Osteoblast (primary cell): ENCODE results near the gene NAA35. TPM values are rescaled to one million over a fixed set of nuclear protein-coding genes. Genes with fewer than 3 reads are reported as not detected.

Experiments used
- DNase-seq: peaks from one replicate; pipeline ENCODE4 v3.0.0; 2011; ENCODE audit warnings: low spot score, mixed read lengths; ENCODE audit not compliant: insufficient read length; ENCODE audit errors: missing footprints
- H2AFZ ChIP-seq: 2 replicates; pipeline ENCODE4 v1.6.0; 2011; ENCODE audit warnings: mild to moderate bottlenecking, low read length
- H3K27ac ChIP-seq: 2 replicates; pipeline ENCODE4 v1.5.1; 2011; ENCODE audit warnings: mild to moderate bottlenecking, low read depth, low read length, moderate library complexity
- H3K27me3 ChIP-seq: 2 replicates; pipeline ENCODE4 v1.6.0; 2012; ENCODE audit warnings: mild to moderate bottlenecking, control low read depth, inconsistent platforms, low read length, moderate library complexity; ENCODE audit not compliant: insufficient read depth
- H3K36me3 ChIP-seq: 2 replicates; pipeline ENCODE4 v1.5.1; 2011; ENCODE audit warnings: mild to moderate bottlenecking, low read length, control low read depth, moderate library complexity; ENCODE audit not compliant: insufficient read depth
- H3K4me1 ChIP-seq: 2 replicates; pipeline ENCODE4 v1.5.1; 2011; ENCODE audit warnings: mild to moderate bottlenecking, low read length, control low read depth, moderate library complexity; ENCODE audit not compliant: insufficient read depth
- H3K4me2 ChIP-seq: 2 replicates; pipeline ENCODE4 v1.6.0; 2011; ENCODE audit warnings: mild to moderate bottlenecking, low read length; ENCODE audit not compliant: insufficient read depth
- H3K4me3 ChIP-seq: fragments of 200-600 bp; sonication (generic); 3 replicates; pipeline ENCODE4 v1.5.1; 2012; ENCODE audit warnings: mild to moderate bottlenecking, low read length, inconsistent platforms; ENCODE audit not compliant: insufficient read depth
- H3K79me2 ChIP-seq: 2 replicates; pipeline ENCODE4 v1.6.0; 2012; ENCODE audit warnings: mild to moderate bottlenecking, low read length, control low read depth, inconsistent platforms; ENCODE audit not compliant: insufficient read depth
- H3K9me3 ChIP-seq: 2 replicates; pipeline ENCODE4 v1.5.1; 2011; ENCODE audit warnings: low read depth, low read length, control low read depth
- H4K20me1 ChIP-seq: 2 replicates; pipeline ENCODE4 v1.6.0; 2012; ENCODE audit warnings: mild to moderate bottlenecking, low read length, control low read depth; ENCODE audit not compliant: insufficient read depth
- CTCF ChIP-seq: IDR thresholded peaks from 2 replicates; pipeline ENCODE4 v1.5.1; 2011; ENCODE audit warnings: mild to moderate bottlenecking, low read depth, low read length, moderate library complexity; ENCODE audit errors: extremely low read depth
- total RNA-seq: library from RNA; depleted of rRNA; stranded (reverse); fragments of >200 nt; gene quantifications from 2 replicates; pipeline ENCODE4 v1.2.3, GENCODE V29; 2012

The NAA35 gene
- total RNA-seq, 1 donor = 23.5 TPM

GRCh38 chr9:85898332-85898731, 42.6 kb upstream of the NAA35 start:
- no peaks in the 10 kb centered on the region for H3K36me3 ChIP-seq
- peak overlapping the region; percentile 3 for H2AFZ ChIP-seq
- no peaks in the 10 kb centered on the region for H4K20me1 ChIP-seq
- no peak for TF ChIP-seq CTCF
- DNase-seq = peak; percentile 50
- H3K9me3 ChIP-seq = no peaks in the 10 kb centered on the region
- H3K27ac ChIP-seq = no peak overlapping the region
- H3K79me2 ChIP-seq = no peaks in the 10 kb centered on the region
- no peaks in the 10 kb centered on the region for H3K27me3 ChIP-seq
- no peaks in the 10 kb centered on the region for H3K4me1 ChIP-seq
- H3K4me2 ChIP-seq = no peak overlapping the region
- H3K4me3 ChIP-seq = no peak overlapping the region

- Histone ChIP-seq H3K4me1 (no peaks in the 10 kb centered on the region), H2AFZ (no peak overlapping the region), H3K27ac (no peak overlapping the region), H3K4me2 (no peak overlapping the region), H3K79me2 (no peaks in the 10 kb centered on the region), H3K4me3 (no peak overlapping the region), H3K27me3 (no peaks in the 10 kb centered on the region), H3K36me3 (no peaks in the 10 kb centered on the region), H4K20me1 (no peaks in the 10 kb centered on the region), H3K9me3 (no peaks in the 10 kb centered on the region)
- no peak for DNase-seq
- no peak for TF ChIP-seq CTCF
Measured at GRCh38 chr9:85899388-85899787, 41.6 kb upstream of the NAA35 start.

- H4K20me1 ChIP-seq = no peaks in the 10 kb centered on the region
- H3K36me3 ChIP-seq = no peaks in the 10 kb centered on the region
- DNase-seq = peak; percentile 35
- H2AFZ ChIP-seq = no peak overlapping the region
- H3K79me2 ChIP-seq = no peaks in the 10 kb centered on the region
- no peaks in the 10 kb centered on the region for H3K27me3 ChIP-seq
- no peak overlapping the region for H3K4me3 ChIP-seq
- H3K4me2 ChIP-seq = no peak overlapping the region
- H3K27ac ChIP-seq = no peak overlapping the region
- no peaks in the 10 kb centered on the region for H3K9me3 ChIP-seq
- H3K4me1 ChIP-seq = no peaks in the 10 kb centered on the region
- peak; percentile 79 for TF ChIP-seq CTCF
Measured at GRCh38 chr9:85900504-85901201, 40.3 kb upstream of the NAA35 start.

- Histone ChIP-seq H3K79me2 (no peaks in the 10 kb centered on the region), H3K4me2 (no peak overlapping the region), H3K9me3 (no peaks in the 10 kb centered on the region), H3K27ac (no peak overlapping the region), H4K20me1 (no peaks in the 10 kb centered on the region), H3K4me3 (no peak overlapping the region), H2AFZ (no peak overlapping the region), H3K4me1 (no peaks in the 10 kb centered on the region), H3K36me3 (no peaks in the 10 kb centered on the region), H3K27me3 (no peaks in the 10 kb centered on the region)
- no peak for DNase-seq
- TF ChIP-seq CTCF = no peak
Measured at GRCh38 chr9:85904975-85905374, 36.0 kb upstream of the NAA35 start.
